Loucy (cell line): ENCODE data around the gene SMARCB1.

Experiments used
- CTCF ChIP-seq: fragments of 200-600 bp; sonication (generic); conservative IDR thresholded peaks from 2 replicates; pipeline ENCODE4 v1.5.1; 2014; ENCODE audit warnings: mild to moderate bottlenecking, antibody characterized with exemption, low read length
- EZH2phosphoT487 ChIP-seq: fragments of 200-600 bp; IDR thresholded peaks from 2 replicates; pipeline ENCODE4 v1.6.1; 2018; ENCODE audit warnings: antibody characterized with exemption, mild to moderate bottlenecking, moderate library complexity, borderline replicate concordance

GRCh38 chr22:23772315-23772648 is 14.5 kb upstream of the SMARCB1 start:
- no peak for TF ChIP-seq CTCF
- no peak for TF ChIP-seq EZH2phosphoT487
